Activated T-cell treated with anti-CD3 and anti-CD28 coated beads, Interleukin-2, amount 50 U/mL, for 48 hours (primary cell): ENCODE data around the gene C19orf47.
"Not testable (repeated sequence)": the region's sequence is repeated elsewhere in the genome, so short reads cannot be mapped to it uniquely, and the experiment has no call there.

ENCODE experiments used
- DNase-seq, 2 experiments: peaks; one replicate each; pipeline ENCODE4 v3.0.0-alpha.2; 2020

The C19orf47 gene

DNA sequence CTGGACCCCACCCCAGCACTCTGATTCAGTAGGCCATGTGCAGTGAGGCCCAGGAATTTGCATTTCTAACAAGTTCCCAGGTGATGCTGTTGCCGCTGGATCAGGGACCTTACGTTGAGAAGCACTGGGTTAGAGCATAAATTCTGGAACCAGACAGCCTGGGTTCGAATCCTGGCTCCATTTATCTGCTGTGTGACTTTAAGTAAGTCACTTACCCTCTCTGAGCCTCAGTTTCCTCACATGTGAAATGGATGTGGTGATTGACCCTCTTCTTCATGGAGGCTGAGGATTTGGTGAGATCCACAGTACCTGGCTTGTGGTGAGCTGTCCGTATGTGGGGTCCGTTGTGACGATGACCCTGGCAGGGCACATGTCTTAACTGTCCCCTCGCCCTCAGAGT is 25.9 kb upstream of the C19orf47 start:
- no peak for DNase-seq

GRCh38 chr19:40371802-40372122 is 23.6 kb upstream of the C19orf47 start:
- DNase-seq = no peak

GRCh38 chr19:40370997-40371801 is 23.0 kb upstream of the C19orf47 start:
- DNase-seq = no peak

DNA sequence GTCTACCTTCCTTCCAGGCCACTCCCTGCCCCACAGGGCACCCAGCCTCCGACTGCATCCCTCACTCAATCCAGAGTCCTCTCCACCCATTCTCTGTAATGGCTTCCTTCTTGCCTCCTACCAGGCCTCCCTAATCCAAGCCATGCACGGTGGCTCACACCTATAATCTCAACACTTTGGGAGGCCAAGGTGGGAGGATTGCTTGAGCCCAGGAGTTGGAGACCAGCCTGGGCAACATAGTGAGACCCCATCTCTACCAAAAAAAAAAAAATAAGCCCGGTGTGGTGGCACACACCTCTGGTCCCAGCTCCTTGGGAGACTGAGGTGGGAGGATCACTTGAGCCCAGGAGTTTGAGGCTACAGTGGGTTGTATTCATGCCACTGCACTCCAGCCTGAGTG is 22.1 kb upstream of the C19orf47 start:
- DNase-seq = not testable (repeated sequence)

- DNase-seq = no peak
Measured at GRCh38 chr19:40369797-40370196, 21.6 kb upstream of the C19orf47 start.

DNA sequence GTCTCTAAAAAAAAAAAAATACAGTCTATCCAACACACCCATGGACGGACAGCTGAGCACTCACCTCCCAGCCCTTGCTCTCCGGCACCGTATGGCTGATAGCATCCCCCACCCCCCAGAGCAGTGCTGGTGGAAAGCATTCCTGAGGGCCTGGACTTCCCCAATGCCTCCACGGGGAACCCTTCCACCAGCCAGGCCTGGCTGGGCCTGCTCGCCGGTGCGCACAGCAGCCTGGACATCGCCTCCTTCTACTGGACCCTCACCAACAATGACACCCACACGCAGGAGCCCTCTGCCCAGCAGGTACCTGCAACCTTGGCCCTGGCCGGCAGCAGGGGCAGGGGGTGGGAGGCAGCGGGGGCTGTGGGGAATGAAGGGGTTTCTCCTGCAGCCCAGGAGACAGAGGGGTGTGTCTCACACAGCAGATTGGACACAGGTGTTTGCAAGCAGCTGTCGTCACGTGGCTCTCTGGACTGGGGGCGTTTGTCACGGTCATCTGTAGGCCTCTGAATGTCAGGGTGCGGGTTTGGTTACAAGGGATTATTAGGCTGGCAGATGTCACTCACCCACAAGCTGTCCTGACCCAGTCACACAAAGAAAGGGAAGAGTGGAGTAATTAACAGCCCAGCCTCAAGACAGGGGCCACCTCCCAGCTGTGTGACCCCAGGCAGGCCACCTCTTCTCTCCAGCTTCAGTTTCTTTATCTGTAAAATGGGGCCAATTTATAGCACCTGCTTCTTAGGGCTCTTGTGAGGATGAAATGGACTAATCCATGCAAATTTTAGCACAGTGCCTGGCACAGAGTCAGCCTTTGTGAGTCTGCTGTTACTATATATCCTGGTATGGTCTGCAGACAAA is 19.6 kb upstream of the C19orf47 start:
- no peak for DNase-seq

- DNase-seq = no peak
Measured at GRCh38 chr19:40366697-40367561, 18.7 kb upstream of the C19orf47 start.

GRCh38 chr19:40365613-40366401 is 17.6 kb upstream of the C19orf47 start:
- peak; percentile 82 to 84 for DNase-seq

- DNase-seq = no peak
Measured at GRCh38 chr19:40365010-40365409, 16.8 kb upstream of the C19orf47 start.

DNA sequence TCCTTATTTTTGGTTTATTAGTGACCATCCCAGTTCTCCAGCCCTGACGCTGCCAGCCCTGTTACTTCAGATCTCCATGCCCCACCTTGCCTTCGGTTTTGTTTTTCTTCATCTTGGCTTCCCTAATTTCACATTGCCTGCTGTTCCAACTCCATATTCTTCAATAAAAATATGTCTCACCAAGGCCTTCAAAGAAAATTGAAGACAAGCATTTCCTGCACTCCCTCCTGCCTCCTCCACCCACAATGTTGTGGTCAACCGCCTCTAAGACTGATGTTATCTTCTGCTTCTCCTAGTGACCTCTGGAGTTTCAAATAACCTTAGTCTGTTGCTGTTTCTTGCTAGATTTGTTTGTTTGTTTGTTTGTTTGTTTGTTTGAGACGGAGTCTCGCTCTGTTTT is 14.9 kb upstream of the C19orf47 start:
- no peak for DNase-seq

DNA sequence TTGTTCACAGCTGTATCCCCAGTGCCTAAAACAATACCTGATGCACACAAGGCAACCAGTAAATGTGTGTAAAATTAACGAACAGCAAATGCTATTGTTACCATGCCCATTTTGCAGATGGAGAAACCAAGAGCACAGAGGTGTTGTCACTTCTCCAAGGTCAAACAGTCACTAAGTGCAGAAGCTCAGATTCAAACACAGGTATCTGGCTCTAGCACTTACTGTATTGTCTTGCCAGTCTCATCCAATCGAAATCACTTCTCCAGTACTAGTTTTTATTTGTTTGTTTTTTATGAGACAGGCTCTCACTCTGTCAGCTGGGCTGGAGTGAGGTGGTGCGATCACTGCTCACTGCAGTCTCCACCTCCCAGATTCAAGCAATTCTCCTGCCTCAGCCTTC is 14.0 kb upstream of the C19orf47 start:
- no peak for DNase-seq

GRCh38 chr19:40360708-40361241 is 12.6 kb upstream of the C19orf47 start:
- no peak for DNase-seq

- DNase-seq = no peak
Measured at GRCh38 chr19:40360020-40360707, 12.0 kb upstream of the C19orf47 start.

- DNase-seq = no peak
Measured at GRCh38 chr19:40358773-40359172, 10.6 kb upstream of the C19orf47 start.

- no peak for DNase-seq
Measured at GRCh38 chr19:40357640-40358039, 9.4 kb upstream of the C19orf47 start.

DNA sequence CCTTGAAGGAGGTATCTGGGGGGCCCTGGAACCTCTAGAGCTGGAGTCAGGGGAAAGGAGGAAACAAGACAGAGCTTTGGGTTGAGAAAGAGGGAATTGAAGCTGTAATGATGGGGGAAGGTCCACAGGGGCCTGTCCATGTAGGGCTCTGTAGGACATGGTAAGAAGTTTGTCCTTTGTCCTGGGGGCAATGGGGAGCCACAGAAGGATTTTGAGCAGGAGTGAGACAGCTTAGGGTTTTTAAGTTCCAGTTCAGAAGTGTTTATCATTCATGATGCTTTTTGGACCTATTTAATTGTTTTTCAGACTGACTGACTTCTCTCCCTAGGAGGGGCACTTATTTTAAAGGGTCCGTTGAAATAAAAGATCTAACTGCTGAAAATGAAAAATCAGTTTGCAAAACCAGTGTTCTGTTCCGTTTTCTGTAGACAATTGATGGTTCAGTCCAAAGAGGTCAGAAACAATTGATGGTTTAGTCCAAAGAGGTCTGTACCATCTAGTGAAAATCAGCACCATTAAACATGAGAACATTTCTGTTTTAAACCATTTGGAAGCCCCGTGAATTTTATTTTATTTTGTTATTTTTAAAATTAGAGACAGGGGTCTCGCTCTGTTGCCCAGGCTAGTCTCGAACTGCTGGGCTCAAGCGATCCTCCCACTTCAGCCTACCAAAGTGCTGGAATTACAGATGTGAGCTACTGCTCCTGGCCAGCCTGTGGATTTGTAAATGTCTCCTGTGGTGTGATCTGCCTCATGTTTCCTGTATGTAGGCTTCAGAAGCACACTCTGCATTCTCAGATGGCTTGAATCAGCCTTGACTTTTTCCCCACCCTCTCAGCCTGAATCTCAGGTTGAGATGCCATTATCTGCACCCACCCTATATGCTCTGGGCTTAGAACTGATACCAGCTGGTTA is 8.7 kb upstream of the C19orf47 start:
- DNase-seq = no peak

- DNase-seq = no peak
Measured at GRCh38 chr19:40355975-40356680, 7.9 kb upstream of the C19orf47 start.

- DNase-seq = peak in 1 of 2 experiments; percentile 23
Measured at GRCh38 chr19:40348961-40349507, 837 bp upstream of the C19orf47 start.

GRCh38 chr19:40344422-40344821 is 3.8 kb downstream of the C19orf47 start:
- no peak for DNase-seq
